Vagina (tissue), 2 donors: ENCODE results near the gene PIAS1. TPM values are rescaled to one million over a fixed set of nuclear protein-coding genes. Genes with fewer than 3 reads are reported as not detected.

ENCODE experiments used
- DNase-seq, 2 donors: peaks; one replicate each; pipeline ENCODE4 v3.0.0-alpha.2; 2017; ENCODE audit errors: extremely low spot score in 2 of 2
- H3K27ac ChIP-seq: fragments of 200-600 bp; sonication (generic); one replicate; pipeline ENCODE4 v1.5.1; 2019
- H3K27me3 ChIP-seq: fragments of 200-600 bp; sonication (generic); one replicate; pipeline ENCODE4 v1.5.1; 2019
- H3K36me3 ChIP-seq, 2 donors: fragments of 200-600 bp; sonication (generic); one replicate each; pipeline ENCODE4 v1.5.1; 2017 to 2019
- H3K4me1 ChIP-seq: fragments of 200-600 bp; sonication (generic); one replicate; pipeline ENCODE4 v1.5.1; 2019
- H3K4me3 ChIP-seq, 2 donors: fragments of 200-600 bp; sonication (generic); 1 replicate in 1 of 2; 2 replicates in 1 of 2; pipeline ENCODE4 v1.5.1; 2016 to 2019
- H3K9me3 ChIP-seq: fragments of 200-600 bp; sonication (generic); one replicate; pipeline ENCODE4 v1.5.1; 2019
- CTCF ChIP-seq, 3 experiments: fragments of 450-650 bp in 2 of 3; fragments of 200-600 bp in 1 of 3; sonication (generic) in 1 of 3; IDR thresholded peaks; one replicate each; pipeline ENCODE4 v1.5.1; 2017 to 2019; ENCODE audit warnings: antibody characterized with exemption in 3 of 3, mild to moderate bottlenecking in 2 of 3, moderate library complexity in 2 of 3
- POLR2A ChIP-seq, 2 donors: fragments of 450-650 bp; IDR thresholded peaks; one replicate each; pipeline ENCODE4 v1.6.1; 2017; ENCODE audit warnings: antibody characterized with exemption in 2 of 2, mild to moderate bottlenecking in 2 of 2, moderate library complexity in 2 of 2
- POLR2AphosphoS5 ChIP-seq, 2 donors: sonication (generic); formaldehyde crosslinking; IDR thresholded peaks; one replicate each; pipeline ENCODE4 v1.9.0; 2017; ENCODE audit warnings: antibody characterized with exemption in 2 of 2, mild to moderate bottlenecking in 2 of 2, low read depth in 1 of 2; ENCODE audit not compliant: insufficient read depth in 1 of 2
- intact Hi-C: fragments of 100-400 bp; cut with DNase I; formaldehyde crosslinking; loops from one replicate; pipeline ENCODE4 v1.15.1; 2023
- total RNA-seq: library from RNA; depleted of rRNA; stranded (reverse); fragments of >200 nt; gene quantifications from one replicate; pipeline ENCODE4 v1.2.3, GENCODE V29; 2016

PIAS1 gene
- total RNA-seq, 1 donor from 2014 or later, result 88.1 TPM

DNA sequence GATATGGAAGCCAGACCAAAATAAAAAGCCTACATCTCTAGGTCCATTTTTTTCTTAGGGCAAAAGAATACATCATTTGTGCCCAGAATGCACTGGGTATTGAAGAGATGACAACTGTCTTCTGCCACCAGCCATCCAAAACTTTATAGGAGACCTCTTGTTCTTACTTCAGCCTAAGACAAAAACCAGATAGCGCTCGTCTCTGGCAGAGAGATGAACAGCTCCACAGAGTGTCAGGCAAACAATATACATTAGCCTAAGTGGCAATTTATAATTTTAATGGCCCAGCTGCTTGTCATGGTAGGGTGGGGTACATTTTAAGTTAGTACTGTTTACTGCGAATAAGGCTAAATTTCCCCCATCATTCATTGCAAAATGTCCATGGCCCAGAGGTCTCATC is 38.9 kb upstream of the PIAS1 start:
- Histone ChIP-seq H3K27ac (no peak overlapping the region), H3K36me3 (no peaks in the 10 kb centered on the region), H3K4me1 (no peaks in the 10 kb centered on the region), H3K27me3 (no peaks in the 10 kb centered on the region), H3K9me3 (no peaks in the 10 kb centered on the region), H3K4me3 (no peak overlapping the region)
- no peak for DNase-seq
- no peak for TF ChIP-seq CTCF (IDR thresholded peaks at IDR 0.05)
- TF ChIP-seq POLR2AphosphoS5 (IDR thresholded peaks at IDR 0.05; ENCODE audit: insufficient read depth in 1 of 2, low read depth in 1 of 2), result no peak
- no peak for TF ChIP-seq POLR2A (IDR thresholded peaks at IDR 0.05)
- intact Hi-C loops, result no loop called here

DNA sequence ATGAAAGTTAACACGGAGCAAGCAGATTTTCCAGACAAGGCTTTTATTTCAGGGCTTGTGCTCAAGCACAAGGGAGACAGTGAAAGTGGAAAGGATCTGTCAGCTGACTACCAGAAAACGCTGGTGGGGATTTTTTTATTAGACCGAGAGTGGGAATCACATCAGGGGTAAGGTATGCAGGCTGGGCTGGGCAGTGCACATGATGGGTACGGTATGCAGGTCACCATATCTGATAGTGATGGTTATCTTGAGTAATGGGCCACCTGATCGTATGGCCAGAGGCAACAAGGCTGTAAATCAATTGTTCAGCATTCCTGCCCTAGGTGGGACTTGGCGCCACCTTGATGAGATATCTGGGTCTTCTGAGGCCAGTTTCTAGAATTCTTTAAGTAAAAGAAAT is 36.9 kb upstream of the PIAS1 start:
- TF ChIP-seq POLR2AphosphoS5 (IDR thresholded peaks at IDR 0.05; ENCODE audit: insufficient read depth in 1 of 2, low read depth in 1 of 2) (no peak), CTCF (IDR thresholded peaks at IDR 0.05) (no peak), POLR2A (IDR thresholded peaks at IDR 0.05) (no peak)
- Histone ChIP-seq H3K27me3 (no peaks in the 10 kb centered on the region), H3K36me3 (no peaks in the 10 kb centered on the region), H3K27ac (no peak overlapping the region), H3K4me3 (no peak overlapping the region), H3K9me3 (no peaks in the 10 kb centered on the region), H3K4me1 (no peaks in the 10 kb centered on the region)
- no peak for DNase-seq
- intact Hi-C loops, result no loop called here

DNA sequence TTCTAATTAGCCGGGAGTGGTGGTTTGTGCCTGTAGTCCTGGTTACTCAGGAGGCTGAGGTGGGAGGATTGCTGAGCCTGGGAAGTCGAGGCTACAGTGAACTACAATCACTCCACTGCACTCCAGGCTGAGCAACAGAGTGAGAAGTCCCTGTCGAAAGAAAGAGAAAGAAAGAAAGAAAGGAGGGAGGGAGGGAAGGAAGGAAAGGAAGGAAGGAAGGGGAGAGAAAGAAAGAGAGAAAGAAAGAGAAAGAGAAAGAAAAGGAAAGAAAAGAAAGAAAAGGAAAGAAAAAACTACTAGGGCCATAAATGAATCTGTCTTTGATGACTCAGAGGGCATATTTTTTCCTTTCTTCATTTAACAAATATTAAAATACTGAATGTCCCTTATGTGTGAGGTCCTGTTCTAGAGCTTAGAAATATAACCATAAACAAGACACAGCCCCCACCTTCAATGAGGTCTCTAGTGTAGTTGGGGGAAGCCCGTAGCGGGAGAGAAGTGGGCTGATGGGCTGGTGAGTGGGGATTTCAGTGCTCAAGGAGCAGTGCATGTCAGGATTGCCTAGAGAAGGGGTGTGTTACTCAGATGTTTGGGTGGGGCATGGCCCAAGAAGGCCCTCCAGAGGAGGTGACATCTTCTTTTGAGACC is 35.2 kb upstream of the PIAS1 start:
- Histone ChIP-seq H3K27ac (no peak overlapping the region), H3K4me3 (no peak overlapping the region), H3K27me3 (no peaks in the 10 kb centered on the region), H3K36me3 (no peaks in the 10 kb centered on the region), H3K9me3 (no peaks in the 10 kb centered on the region), H3K4me1 (no peaks in the 10 kb centered on the region)
- intact Hi-C loops, result no loop called here
- DNase-seq, result no peak
- TF ChIP-seq POLR2A (IDR thresholded peaks at IDR 0.05) (no peak), CTCF (IDR thresholded peaks at IDR 0.05) (no peak), POLR2AphosphoS5 (IDR thresholded peaks at IDR 0.05; ENCODE audit: insufficient read depth in 1 of 2, low read depth in 1 of 2) (no peak)

GRCh38 chr15:68019814-68020525 is 34.1 kb upstream of the PIAS1 start:
- H3K27me3 ChIP-seq, result no peaks in the 10 kb centered on the region
- peak in 1 of 2 donors; percentile 82 for DNase-seq
- intact Hi-C loops, result no loop called here
- H3K36me3 ChIP-seq, result no peaks in the 10 kb centered on the region
- H3K4me3 ChIP-seq, result no peak overlapping the region
- H3K27ac ChIP-seq, result no peak overlapping the region
- no peaks in the 10 kb centered on the region for H3K9me3 ChIP-seq
- TF ChIP-seq CTCF (IDR thresholded peaks at IDR 0.05), result no peak
- no peak for TF ChIP-seq POLR2A (IDR thresholded peaks at IDR 0.05)
- TF ChIP-seq POLR2AphosphoS5 (IDR thresholded peaks at IDR 0.05; ENCODE audit: insufficient read depth in 1 of 2, low read depth in 1 of 2), result no peak
- no peaks in the 10 kb centered on the region for H3K4me1 ChIP-seq

DNA sequence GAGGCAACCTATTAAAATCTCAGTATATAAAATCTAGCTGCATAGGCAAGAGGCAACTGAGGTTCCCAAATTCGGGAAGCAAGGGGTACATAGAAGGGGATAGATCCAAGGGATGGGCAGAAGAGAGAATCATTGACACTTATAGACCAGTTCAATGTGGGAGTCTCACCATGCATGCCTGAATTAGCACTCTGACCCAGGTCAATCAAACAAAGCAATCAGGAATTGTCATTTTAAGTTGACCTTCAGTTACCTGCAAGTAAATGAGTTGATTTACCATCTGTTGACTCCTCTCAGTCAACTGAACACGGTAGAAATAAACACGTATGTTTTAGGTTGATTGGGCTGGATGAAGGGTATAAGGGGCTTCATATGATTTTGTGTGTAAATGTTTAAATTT is 33.4 kb upstream of the PIAS1 start:
- Histone ChIP-seq H3K4me3 (no peak overlapping the region), H3K36me3 (no peaks in the 10 kb centered on the region), H3K27me3 (no peaks in the 10 kb centered on the region), H3K4me1 (no peaks in the 10 kb centered on the region), H3K9me3 (no peaks in the 10 kb centered on the region), H3K27ac (no peak overlapping the region)
- DNase-seq, result no peak
- intact Hi-C loops, result no loop called here
- TF ChIP-seq CTCF (IDR thresholded peaks at IDR 0.05), result no peak
- TF ChIP-seq POLR2A (IDR thresholded peaks at IDR 0.05), result no peak
- no peak for TF ChIP-seq POLR2AphosphoS5 (IDR thresholded peaks at IDR 0.05; ENCODE audit: insufficient read depth in 1 of 2, low read depth in 1 of 2)
